Fibroblast of villous mesenchyme (primary cell): ENCODE measurements around the gene CCDC106. TPM values are rescaled to one million over a fixed set of nuclear protein-coding genes. Genes with fewer than 3 reads are reported as not detected.

Experiments used
- DNase-seq: peaks from one replicate; pipeline ENCODE4 v3.0.0-alpha.2; 2010; ENCODE audit warnings: low read depth
- H3K4me3 ChIP-seq: 2 replicates; pipeline ENCODE4 v1.5.1; 2011; ENCODE audit warnings: low read depth, mild to moderate bottlenecking, low read length
- total RNA-seq: library from RNA; depleted of rRNA; stranded (reverse); fragments of >200 nt; gene quantifications from 2 replicates; pipeline ENCODE4 v1.2.3, GENCODE V29; 2012
- TF ChIP-seq, protein P1 (sequence below): IDR thresholded peaks from 2 replicates; pipeline ENCODE4 v1.5.1; 2012; ENCODE audit warnings: low read depth, mild to moderate bottlenecking, low read length; ENCODE audit not compliant: insufficient read depth

Gene CCDC106
- total RNA-seq, 1 donor: 7.8 TPM

- H3K4me3 ChIP-seq: no peak overlapping the region
- TF ChIP-seq, protein P1, sequence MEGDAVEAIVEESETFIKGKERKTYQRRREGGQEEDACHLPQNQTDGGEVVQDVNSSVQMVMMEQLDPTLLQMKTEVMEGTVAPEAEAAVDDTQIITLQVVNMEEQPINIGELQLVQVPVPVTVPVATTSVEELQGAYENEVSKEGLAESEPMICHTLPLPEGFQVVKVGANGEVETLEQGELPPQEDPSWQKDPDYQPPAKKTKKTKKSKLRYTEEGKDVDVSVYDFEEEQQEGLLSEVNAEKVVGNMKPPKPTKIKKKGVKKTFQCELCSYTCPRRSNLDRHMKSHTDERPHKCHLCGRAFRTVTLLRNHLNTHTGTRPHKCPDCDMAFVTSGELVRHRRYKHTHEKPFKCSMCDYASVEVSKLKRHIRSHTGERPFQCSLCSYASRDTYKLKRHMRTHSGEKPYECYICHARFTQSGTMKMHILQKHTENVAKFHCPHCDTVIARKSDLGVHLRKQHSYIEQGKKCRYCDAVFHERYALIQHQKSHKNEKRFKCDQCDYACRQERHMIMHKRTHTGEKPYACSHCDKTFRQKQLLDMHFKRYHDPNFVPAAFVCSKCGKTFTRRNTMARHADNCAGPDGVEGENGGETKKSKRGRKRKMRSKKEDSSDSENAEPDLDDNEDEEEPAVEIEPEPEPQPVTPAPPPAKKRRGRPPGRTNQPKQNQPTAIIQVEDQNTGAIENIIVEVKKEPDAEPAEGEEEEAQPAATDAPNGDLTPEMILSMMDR: no peak
- no peak for DNase-seq
Measured at GRCh38 chr19:55677572-55678028, 29.6 kb downstream of the CCDC106 start.

DNA sequence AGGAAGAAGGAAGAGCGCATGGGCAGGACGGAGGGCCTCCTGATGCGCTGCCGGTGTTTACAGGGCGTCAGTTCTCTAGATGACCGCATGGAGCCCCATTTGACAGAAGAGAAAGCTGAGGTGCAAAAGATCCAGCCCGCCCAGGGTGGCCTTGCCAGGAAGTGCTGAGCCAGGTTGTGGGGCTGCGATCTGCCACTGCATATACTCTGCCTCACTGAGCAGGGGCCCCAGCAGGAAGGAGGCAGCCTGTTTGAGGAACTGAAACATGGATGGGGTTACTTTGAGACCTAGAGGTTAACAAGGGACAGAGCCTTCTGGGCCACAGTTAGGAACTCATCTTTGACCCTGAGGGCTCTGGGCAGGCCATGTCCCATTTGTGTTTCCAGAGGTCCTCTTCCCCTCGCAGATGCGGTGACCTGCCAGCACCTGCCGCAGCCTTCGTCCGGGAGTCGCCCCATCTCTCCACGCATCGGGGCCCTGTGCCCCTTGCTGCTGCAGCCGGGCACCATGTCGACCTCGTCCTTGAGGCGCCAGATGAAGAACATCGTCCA lies 30.2 kb downstream of the CCDC106 start:
- TF ChIP-seq, protein P1: no peak
- no peak for DNase-seq
- no peak overlapping the region for H3K4me3 ChIP-seq

- TF ChIP-seq, protein P1: no peak
- H3K4me3 ChIP-seq: no peak overlapping the region
- no peak for DNase-seq
Measured at GRCh38 chr19:55679343-55680257, 31.6 kb downstream of the CCDC106 start.

DNA sequence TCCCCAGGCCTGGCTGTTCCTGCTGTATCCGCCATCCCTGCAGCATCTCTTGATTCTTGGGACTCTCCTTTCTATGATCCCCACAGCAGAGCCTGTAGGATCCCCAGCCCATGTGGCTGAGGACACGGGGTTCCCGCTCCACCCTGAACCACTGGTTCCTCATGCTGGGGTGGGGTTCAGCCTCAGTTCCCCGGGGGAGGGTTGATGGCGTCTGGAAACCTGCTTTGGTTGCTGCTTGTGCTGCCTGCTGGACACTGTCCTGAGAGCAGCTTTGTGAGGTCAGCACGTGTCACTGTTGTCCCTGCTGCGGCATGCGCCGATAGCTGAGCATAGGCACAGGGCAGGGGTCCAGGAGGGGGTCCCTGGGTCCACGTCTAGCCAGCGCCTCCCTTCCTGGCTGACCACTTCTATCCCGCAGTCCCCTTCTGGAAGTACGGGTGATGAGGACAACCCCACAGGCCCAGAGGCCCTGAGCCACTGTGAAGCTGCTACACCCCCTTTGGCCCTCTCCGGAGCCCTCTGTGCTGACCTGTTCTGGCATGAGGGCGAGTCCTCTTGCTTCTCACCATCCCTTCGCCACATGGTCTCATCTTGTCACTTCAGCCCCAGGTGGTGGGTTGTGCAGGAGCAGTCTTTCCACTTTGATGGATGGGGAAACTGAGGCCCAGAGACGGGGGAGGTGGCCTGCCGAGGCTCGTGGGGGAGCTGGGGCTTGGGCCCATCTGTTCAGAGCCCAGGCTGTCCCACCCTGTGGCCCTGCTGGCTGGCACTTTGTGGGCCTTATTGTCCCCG lies 32.5 kb downstream of the CCDC106 start:
- TF ChIP-seq, protein P1: no peak
- no peak overlapping the region for H3K4me3 ChIP-seq
- no peak for DNase-seq

DNA sequence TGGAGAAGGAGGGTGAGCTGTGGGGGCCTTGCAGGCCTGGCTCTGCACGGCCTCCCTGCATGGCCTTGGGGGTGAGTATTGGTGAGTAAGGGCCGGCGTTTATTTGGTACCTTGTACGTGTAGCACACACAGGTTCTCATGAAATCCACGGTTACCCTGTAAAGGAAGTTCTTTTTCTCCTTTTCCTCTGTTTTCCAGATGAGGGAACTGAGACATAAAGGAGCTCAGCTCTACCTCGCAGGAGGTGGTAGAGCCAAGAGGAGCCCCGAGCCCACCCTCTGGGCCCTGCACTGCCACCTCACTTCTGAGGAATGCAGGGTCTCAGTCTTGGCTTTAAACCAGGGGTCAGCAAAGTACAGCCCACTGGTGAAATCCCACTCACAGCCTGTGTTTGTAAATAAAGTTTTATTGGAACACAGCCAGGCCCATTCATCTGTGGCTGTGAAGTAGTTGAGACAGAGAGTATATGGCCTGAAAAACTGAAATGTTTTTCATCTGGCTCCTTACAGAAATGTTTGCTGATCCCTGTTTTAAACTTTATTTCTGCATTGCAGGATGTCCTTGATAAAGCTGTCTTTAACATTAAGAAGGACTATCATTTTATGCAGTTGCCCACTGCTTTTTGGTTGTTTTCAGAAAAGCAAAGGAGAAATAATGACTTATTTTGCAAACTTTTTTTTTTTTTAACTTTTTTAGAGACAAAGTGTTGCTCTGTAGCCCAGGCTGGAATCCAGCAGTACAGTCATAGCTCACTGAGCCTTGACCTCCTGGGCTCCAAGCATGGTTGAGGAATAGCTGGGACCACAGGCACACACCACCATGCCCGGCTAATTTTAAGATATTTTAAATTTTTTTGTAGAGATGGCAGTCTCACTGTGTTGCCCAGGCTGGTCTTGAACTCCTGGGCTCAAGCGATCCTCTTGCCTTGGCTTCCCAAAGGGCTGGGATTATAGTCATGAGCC lies 33.4 kb downstream of the CCDC106 start:
- TF ChIP-seq, protein P1: no peak
- no peak overlapping the region for H3K4me3 ChIP-seq
- DNase-seq: no peak
